HepG2 (cell line): ENCODE measurements around the gene SH2B2. TPM values are rescaled to one million over a fixed set of nuclear protein-coding genes. Genes with fewer than 3 reads are reported as not detected.

Experiments used
- DR1 ChIP-seq: sonication (generic); formaldehyde crosslinking; IDR thresholded peaks from 2 replicates; pipeline ENCODE4 v1.8.0; 2021; ENCODE audit warnings: mild to moderate bottlenecking, missing genetic modification reagents, inconsistent platforms
- EP300 ChIP-seq, 3 experiments: sonication (generic) in 1 of 3; formaldehyde crosslinking in 1 of 3; IDR thresholded peaks; 2 replicates each; pipeline versions ENCODE4 v1.5.1 to v1.6.1; 2011 to 2020; ENCODE audit warnings: low read depth in 2 of 3, low read length in 2 of 3, borderline replicate concordance in 1 of 3, improper control_type of control experiment in 1 of 3, mild to moderate bottlenecking in 1 of 3, missing genetic modification reagents in 1 of 3, moderate library complexity in 1 of 3
- HHEX ChIP-seq: IDR thresholded peaks from 2 replicates; pipeline ENCODE4 v1.6.1; 2016; ENCODE audit warnings: control low read depth
- HNF1A ChIP-seq, 2 experiments: sonication (generic) in 1 of 2; formaldehyde crosslinking in 1 of 2; IDR thresholded peaks; 2 replicates each; pipeline versions ENCODE4 v1.4.0 to v1.6.1; 2016 to 2020; ENCODE audit warnings: borderline replicate concordance in 1 of 2, low read depth in 1 of 2, mild to moderate bottlenecking in 1 of 2, missing genetic modification reagents in 1 of 2
- NFATC3 ChIP-seq: sonication (generic); formaldehyde crosslinking; IDR thresholded peaks from 2 replicates; pipeline ENCODE4 v1.5.1; 2020; ENCODE audit warnings: mild to moderate bottlenecking, missing genetic modification reagents
- NFYB ChIP-seq: sonication (generic); formaldehyde crosslinking; IDR thresholded peaks from 2 replicates; pipeline ENCODE4 v1.4.0; 2020; ENCODE audit warnings: missing genetic modification reagents
- RBM22 ChIP-seq: fragments of 200-400 bp; formaldehyde crosslinking; optimal IDR thresholded peaks from 2 replicates; pipeline ENCODE3; 2017; ENCODE audit warnings: mild to moderate bottlenecking, low read length, moderate library complexity
- SOX13 ChIP-seq, 3 experiments: fragments of 450-650 bp in 1 of 3; sonication (generic) in 1 of 3; formaldehyde crosslinking in 1 of 3; IDR thresholded peaks in 2 of 3; conservative IDR thresholded peaks in 1 of 3; 2 replicates each; pipeline versions ENCODE4 v1.5.0 to v1.6.1; 2016 to 2020; ENCODE audit warnings: antibody characterized with exemption in 1 of 3, mild to moderate bottlenecking in 1 of 3, missing compliant biosample characterization in 1 of 3, missing genetic modification reagents in 1 of 3, moderate library complexity in 1 of 3
- STAT6 ChIP-seq: sonication (generic); formaldehyde crosslinking; IDR thresholded peaks from 2 replicates; pipeline ENCODE4 v1.4.0; 2020; ENCODE audit warnings: missing genetic modification reagents, mild to moderate bottlenecking, borderline replicate concordance
- ZMAT5 ChIP-seq: sonication (generic); formaldehyde crosslinking; IDR thresholded peaks from 2 replicates; pipeline ENCODE4 v1.5.0; 2020; ENCODE audit warnings: mild to moderate bottlenecking, low read depth, missing genetic modification reagents, borderline replicate concordance
- ZNF20 ChIP-seq: sonication (generic); formaldehyde crosslinking; IDR thresholded peaks from 2 replicates; pipeline ENCODE4 v1.4.0; 2020; ENCODE audit warnings: mild to moderate bottlenecking, moderate library complexity, missing genetic modification reagents
- ZNF251 ChIP-seq: sonication (generic); formaldehyde crosslinking; IDR thresholded peaks from 2 replicates; pipeline ENCODE4 v1.9.0; 2021; ENCODE audit warnings: mild to moderate bottlenecking, missing genetic modification reagents
- ZNF678 ChIP-seq: sonication (generic); formaldehyde crosslinking; IDR thresholded peaks from 2 replicates; pipeline ENCODE4 v1.4.0; 2020; ENCODE audit warnings: mild to moderate bottlenecking, missing genetic modification reagents
- ZNF770 ChIP-seq: sonication (generic); formaldehyde crosslinking; IDR thresholded peaks from 2 replicates; pipeline ENCODE4 v1.5.0; 2020; ENCODE audit warnings: mild to moderate bottlenecking, missing genetic modification reagents
- ZNF782 ChIP-seq: sonication (generic); formaldehyde crosslinking; IDR thresholded peaks from 2 replicates; pipeline ENCODE4 v1.4.0; 2020; ENCODE audit warnings: missing genetic modification reagents, mild to moderate bottlenecking, borderline replicate concordance
- ZNF816 ChIP-seq: sonication (generic); formaldehyde crosslinking; IDR thresholded peaks from 2 replicates; pipeline ENCODE4 v1.8.0; 2022; ENCODE audit warnings: missing genetic modification reagents, mild to moderate bottlenecking, borderline replicate concordance
- polyA plus RNA-seq, 8 experiments: library from polyadenylated mRNA; depleted of rRNA in 3 of 8; stranded (reverse) in 7 of 8; unstranded in 1 of 8; fragments of >200 nt; fragmentation: Illumina TruSeq in 4 of 8; extraction: Trizol in 4 of 8; gene quantifications; 2 replicates each; pipeline versions ENCODE4 v1.2.1 to v1.2.3, GENCODE V29; 2011 to 2016; ENCODE audit warnings: low read depth in 4 of 8, missing spikeins in 1 of 8, mixed read lengths in 1 of 8; ENCODE audit not compliant: insufficient read depth in 1 of 8
- total RNA-seq, 5 experiments: library from RNA; depleted of rRNA; stranded (reverse); fragments of >200 nt; fragmentation: Illumina TruSeq; extraction: Trizol; gene quantifications; 2 replicates each; pipeline ENCODE4 v1.2.3, GENCODE V29; 2016; ENCODE audit warnings: low read depth in 1 of 5

SH2B2 gene
- total and polyA plus RNA-seq, 2 of the 13 experiments (the other 11 are each of a cell fraction or from before 2014, with no cell fraction given): 0.46 to 1.3 TPM

- TF ChIP-seq ZMAT5 (no peak), NFYB (peak; percentile 56; the same call in 1 of the 2 replicates), ZNF251 (CRISPR knock-in tag) (no peak), ZNF782 (peak; percentile 62; the same call in 1 of the 2 replicates), RBM22 (no peak), NFATC3 (CRISPR knock-in tag) (no peak), DR1 (no peak; the same call in 1 of the 2 replicates), ZNF816 (CRISPR knock-in tag) (no peak), HHEX (CRISPR knock-in tag) (no peak), ZNF20 (CRISPR knock-in tag) (no peak), ZNF770 (CRISPR knock-in tag) (peak; percentile 96), STAT6 (CRISPR knock-in tag) (no peak), EP300 (IDR thresholded peaks at IDR 0.05; ENCODE audit: low read depth in 2 of 2, low read length in 2 of 2) (peak in 1 of 2 experiments; percentile 71; a peak in 2 of 4 replicates), EP300 (CRISPR knock-in tag; IDR thresholded peaks at IDR 0.05; ENCODE audit: borderline replicate concordance) (peak; percentile 53), HNF1A (IDR thresholded peaks at IDR 0.05; ENCODE audit: low read depth) (no peak), HNF1A (CRISPR knock-in tag; IDR thresholded peaks at IDR 0.05; ENCODE audit: borderline replicate concordance) (no peak; the same call in 1 of the 2 replicates), SOX13 (IDR thresholded peaks at IDR 0.05) (no peak), SOX13 (CRISPR knock-in tag; conservative IDR thresholded peaks at IDR 0.05 in 1 of 2, IDR thresholded peaks at IDR 0.05 in 1 of 2) (peak in 1 of 2 experiments; percentile 44; a peak in 1 of 4 replicates), ZNF678 (CRISPR knock-in tag) (no peak)
These were observed 12.6 kb upstream of the SH2B2 start (continued) for GRCh38 chr7:102273749-102274712.
